ENCODE data around the gene CHD9.

GRCh38 chr16:53084141-53084541 is 29.4 kb downstream of the CHD9 start:
- TF ChIP-seq CTCF (IDR thresholded peaks at IDR 0.05), result no peak
- no peak for TF ChIP-seq EZH2 (IDR thresholded peaks at IDR 0.05)
